ENCODE measurements around the gene TOM1. TPM values are rescaled to one million over a fixed set of nuclear protein-coding genes. Genes with fewer than 3 reads are reported as not detected.

TOM1 gene
- polyA plus RNA-seq, 1 of the 3 experiments (the other 2 are of a cell fraction): 26.9 TPM

DNA sequence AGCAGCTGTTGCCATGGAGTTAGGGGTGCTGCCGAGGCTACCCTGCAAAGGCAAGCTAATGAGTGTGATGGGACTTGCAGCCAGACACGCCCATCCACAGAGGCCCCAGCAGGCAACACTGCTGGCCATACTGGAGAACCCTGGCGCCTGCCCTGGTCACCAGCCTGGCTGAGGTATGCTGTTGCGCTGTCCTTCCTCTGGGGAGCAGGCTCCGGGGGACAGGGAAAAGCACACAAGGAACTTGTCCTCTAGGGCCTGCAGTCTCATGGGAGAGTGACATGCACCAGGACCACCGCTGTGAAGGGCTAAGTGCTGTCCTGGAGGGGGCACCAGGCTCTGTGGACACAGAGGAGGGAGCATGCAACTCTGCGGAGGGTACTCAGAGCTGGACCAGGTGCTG is 35.8 kb downstream of the TOM1 start:
- 83% methylated on average over 4 of the region's 7 CpGs for WGBS (ENCODE audit: low lambda C conversion rate)
- H3K9me2 ChIP-seq: no peaks in the 10 kb centered on the region
- H3K27me3 ChIP-seq (ENCODE audit: insufficient read depth): no peaks in the 10 kb centered on the region
- H3K27ac ChIP-seq (ENCODE audit: low read depth in 2 of 2, low read length in 1 of 2): peak overlapping the region in 1 of 2 experiments; percentile 51; a peak in 2 of 4 replicates
- H3K79me2 ChIP-seq (ENCODE audit: insufficient read depth): no peaks in the 10 kb centered on the region
- no peak overlapping the region for H3K4me2 ChIP-seq
- H3K4me3 ChIP-seq (ENCODE audit: low read depth in 2 of 2, low read length in 1 of 2): no peak overlapping the region
- H3K9ac ChIP-seq: no peak overlapping the region
- peaks cover 2 to 23% of the 10 kb centered on the region in 2 experiments for H3K36me3 ChIP-seq (replicated peaks in 1 of 2; ENCODE audit: control insufficient read depth in 1 of 2, insufficient read depth in 2 of 2, low read length in 1 of 2)
- H3K4me1 ChIP-seq (ENCODE audit: control insufficient read depth in 1 of 2, insufficient read depth in 2 of 2, low read depth in 1 of 2, low read length in 1 of 2): peaks cover 5 to 22% of the 10 kb centered on the region in 2 experiments; a peak in 2 of 4 replicates
- POLR2A ChIA-PET: interaction anchor here (0.8 to 2.0 kb wide), 3 partner anchors 10 to 15 kb away, joined by 3 to 6 read pairs (median 3); no protein-coding TSS in a partner anchor
- TF ChIP-seq POLR2AphosphoS5 (IDR thresholded peaks at IDR 0.05; ENCODE audit: low read depth, low read length) (no peak), RXRA (IDR thresholded peaks at IDR 0.05; ENCODE audit: borderline replicate concordance, low read depth) (no peak), RAD21 (IDR thresholded peaks at IDR 0.05; ENCODE audit: low read length) (no peak), RFX5 (IDR thresholded peaks at IDR 0.05; ENCODE audit: low read length) (no peak), SIN3A (IDR thresholded peaks at IDR 0.05; ENCODE audit: borderline replicate concordance, low read depth, low read length) (no peak), EZH2phosphoT487 (IDR thresholded peaks at IDR 0.05; ENCODE audit: borderline replicate concordance, low read depth) (no peak), FOSL2 (IDR thresholded peaks at IDR 0.05; ENCODE audit: borderline replicate concordance, low read depth) (no peak), MXI1 (IDR thresholded peaks at IDR 0.05; ENCODE audit: low read depth, low read length) (no peak), TAF1 (IDR thresholded peaks at IDR 0.05; ENCODE audit: borderline replicate concordance, low read depth, low read length) (no peak), MEF2A (IDR thresholded peaks at IDR 0.05; ENCODE audit: borderline replicate concordance, low read depth) (no peak), CHD2 (IDR thresholded peaks at IDR 0.05; ENCODE audit: low read length, partially characterized antibody) (no peak), NFIC (IDR thresholded peaks at IDR 0.05; ENCODE audit: borderline replicate concordance) (no peak), FOXM1 (IDR thresholded peaks at IDR 0.05; ENCODE audit: low read depth) (no peak)
- TF ChIP-seq, protein P1, sequence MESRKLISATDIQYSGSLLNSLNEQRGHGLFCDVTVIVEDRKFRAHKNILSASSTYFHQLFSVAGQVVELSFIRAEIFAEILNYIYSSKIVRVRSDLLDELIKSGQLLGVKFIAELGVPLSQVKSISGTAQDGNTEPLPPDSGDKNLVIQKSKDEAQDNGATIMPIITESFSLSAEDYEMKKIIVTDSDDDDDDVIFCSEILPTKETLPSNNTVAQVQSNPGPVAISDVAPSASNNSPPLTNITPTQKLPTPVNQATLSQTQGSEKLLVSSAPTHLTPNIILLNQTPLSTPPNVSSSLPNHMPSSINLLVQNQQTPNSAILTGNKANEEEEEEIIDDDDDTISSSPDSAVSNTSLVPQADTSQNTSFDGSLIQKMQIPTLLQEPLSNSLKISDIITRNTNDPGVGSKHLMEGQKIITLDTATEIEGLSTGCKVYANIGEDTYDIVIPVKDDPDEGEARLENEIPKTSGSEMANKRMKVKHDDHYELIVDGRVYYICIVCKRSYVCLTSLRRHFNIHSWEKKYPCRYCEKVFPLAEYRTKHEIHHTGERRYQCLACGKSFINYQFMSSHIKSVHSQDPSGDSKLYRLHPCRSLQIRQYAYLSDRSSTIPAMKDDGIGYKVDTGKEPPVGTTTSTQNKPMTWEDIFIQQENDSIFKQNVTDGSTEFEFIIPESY (IDR thresholded peaks at IDR 0.05; ENCODE audit: borderline replicate concordance, low read depth): no peak
- TF ChIP-seq, protein P2, sequence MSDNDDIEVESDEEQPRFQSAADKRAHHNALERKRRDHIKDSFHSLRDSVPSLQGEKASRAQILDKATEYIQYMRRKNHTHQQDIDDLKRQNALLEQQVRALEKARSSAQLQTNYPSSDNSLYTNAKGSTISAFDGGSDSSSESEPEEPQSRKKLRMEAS (IDR thresholded peaks at IDR 0.05; ENCODE audit: low read depth): no peak
- TF ChIP-seq, protein P3, sequence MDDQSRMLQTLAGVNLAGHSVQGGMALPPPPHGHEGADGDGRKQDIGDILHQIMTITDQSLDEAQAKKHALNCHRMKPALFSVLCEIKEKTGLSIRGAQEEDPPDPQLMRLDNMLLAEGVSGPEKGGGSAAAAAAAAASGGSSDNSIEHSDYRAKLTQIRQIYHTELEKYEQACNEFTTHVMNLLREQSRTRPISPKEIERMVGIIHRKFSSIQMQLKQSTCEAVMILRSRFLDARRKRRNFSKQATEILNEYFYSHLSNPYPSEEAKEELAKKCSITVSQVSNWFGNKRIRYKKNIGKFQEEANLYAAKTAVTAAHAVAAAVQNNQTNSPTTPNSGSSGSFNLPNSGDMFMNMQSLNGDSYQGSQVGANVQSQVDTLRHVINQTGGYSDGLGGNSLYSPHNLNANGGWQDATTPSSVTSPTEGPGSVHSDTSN (IDR thresholded peaks at IDR 0.05): no peak
- TF ChIP-seq, protein P4, sequence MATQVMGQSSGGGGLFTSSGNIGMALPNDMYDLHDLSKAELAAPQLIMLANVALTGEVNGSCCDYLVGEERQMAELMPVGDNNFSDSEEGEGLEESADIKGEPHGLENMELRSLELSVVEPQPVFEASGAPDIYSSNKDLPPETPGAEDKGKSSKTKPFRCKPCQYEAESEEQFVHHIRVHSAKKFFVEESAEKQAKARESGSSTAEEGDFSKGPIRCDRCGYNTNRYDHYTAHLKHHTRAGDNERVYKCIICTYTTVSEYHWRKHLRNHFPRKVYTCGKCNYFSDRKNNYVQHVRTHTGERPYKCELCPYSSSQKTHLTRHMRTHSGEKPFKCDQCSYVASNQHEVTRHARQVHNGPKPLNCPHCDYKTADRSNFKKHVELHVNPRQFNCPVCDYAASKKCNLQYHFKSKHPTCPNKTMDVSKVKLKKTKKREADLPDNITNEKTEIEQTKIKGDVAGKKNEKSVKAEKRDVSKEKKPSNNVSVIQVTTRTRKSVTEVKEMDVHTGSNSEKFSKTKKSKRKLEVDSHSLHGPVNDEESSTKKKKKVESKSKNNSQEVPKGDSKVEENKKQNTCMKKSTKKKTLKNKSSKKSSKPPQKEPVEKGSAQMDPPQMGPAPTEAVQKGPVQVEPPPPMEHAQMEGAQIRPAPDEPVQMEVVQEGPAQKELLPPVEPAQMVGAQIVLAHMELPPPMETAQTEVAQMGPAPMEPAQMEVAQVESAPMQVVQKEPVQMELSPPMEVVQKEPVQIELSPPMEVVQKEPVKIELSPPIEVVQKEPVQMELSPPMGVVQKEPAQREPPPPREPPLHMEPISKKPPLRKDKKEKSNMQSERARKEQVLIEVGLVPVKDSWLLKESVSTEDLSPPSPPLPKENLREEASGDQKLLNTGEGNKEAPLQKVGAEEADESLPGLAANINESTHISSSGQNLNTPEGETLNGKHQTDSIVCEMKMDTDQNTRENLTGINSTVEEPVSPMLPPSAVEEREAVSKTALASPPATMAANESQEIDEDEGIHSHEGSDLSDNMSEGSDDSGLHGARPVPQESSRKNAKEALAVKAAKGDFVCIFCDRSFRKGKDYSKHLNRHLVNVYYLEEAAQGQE (IDR thresholded peaks at IDR 0.05; ENCODE audit: low read depth, low read length): no peak
- TF ChIP-seq, protein P5, sequence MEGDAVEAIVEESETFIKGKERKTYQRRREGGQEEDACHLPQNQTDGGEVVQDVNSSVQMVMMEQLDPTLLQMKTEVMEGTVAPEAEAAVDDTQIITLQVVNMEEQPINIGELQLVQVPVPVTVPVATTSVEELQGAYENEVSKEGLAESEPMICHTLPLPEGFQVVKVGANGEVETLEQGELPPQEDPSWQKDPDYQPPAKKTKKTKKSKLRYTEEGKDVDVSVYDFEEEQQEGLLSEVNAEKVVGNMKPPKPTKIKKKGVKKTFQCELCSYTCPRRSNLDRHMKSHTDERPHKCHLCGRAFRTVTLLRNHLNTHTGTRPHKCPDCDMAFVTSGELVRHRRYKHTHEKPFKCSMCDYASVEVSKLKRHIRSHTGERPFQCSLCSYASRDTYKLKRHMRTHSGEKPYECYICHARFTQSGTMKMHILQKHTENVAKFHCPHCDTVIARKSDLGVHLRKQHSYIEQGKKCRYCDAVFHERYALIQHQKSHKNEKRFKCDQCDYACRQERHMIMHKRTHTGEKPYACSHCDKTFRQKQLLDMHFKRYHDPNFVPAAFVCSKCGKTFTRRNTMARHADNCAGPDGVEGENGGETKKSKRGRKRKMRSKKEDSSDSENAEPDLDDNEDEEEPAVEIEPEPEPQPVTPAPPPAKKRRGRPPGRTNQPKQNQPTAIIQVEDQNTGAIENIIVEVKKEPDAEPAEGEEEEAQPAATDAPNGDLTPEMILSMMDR (IDR thresholded peaks at IDR 0.05): no peak
- TF ChIP-seq, protein P6, sequence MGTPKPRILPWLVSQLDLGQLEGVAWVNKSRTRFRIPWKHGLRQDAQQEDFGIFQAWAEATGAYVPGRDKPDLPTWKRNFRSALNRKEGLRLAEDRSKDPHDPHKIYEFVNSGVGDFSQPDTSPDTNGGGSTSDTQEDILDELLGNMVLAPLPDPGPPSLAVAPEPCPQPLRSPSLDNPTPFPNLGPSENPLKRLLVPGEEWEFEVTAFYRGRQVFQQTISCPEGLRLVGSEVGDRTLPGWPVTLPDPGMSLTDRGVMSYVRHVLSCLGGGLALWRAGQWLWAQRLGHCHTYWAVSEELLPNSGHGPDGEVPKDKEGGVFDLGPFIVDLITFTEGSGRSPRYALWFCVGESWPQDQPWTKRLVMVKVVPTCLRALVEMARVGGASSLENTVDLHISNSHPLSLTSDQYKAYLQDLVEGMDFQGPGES (IDR thresholded peaks at IDR 0.05; ENCODE audit: low read depth, low read length): no peak
- TF ChIP-seq, protein P7, sequence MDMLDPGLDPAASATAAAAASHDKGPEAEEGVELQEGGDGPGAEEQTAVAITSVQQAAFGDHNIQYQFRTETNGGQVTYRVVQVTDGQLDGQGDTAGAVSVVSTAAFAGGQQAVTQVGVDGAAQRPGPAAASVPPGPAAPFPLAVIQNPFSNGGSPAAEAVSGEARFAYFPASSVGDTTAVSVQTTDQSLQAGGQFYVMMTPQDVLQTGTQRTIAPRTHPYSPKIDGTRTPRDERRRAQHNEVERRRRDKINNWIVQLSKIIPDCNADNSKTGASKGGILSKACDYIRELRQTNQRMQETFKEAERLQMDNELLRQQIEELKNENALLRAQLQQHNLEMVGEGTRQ (IDR thresholded peaks at IDR 0.05; ENCODE audit: borderline replicate concordance, low read depth, low read length): no peak
- H3F3A ChIP-seq (replicated peaks; ENCODE audit: insufficient read depth): no peaks in the 10 kb centered on the region
- peak; percentile 51 for DNase-seq
- CTCF ChIA-PET: interaction anchor here (1.1 to 1.4 kb wide), 4 partner anchors 7 to 95 kb away, joined by 3 to 4 read pairs (median 3); no protein-coding TSS in a partner anchor
- H4K20me1 ChIP-seq (ENCODE audit: insufficient read depth): no peaks in the 10 kb centered on the region
- no peak overlapping the region for H2AFZ ChIP-seq (ENCODE audit: low read depth)
- H3K9me3 ChIP-seq: no peaks in the 10 kb centered on the region

All from SK-N-SH (cell line).